ENCODE results near the gene CDH16. TPM values are rescaled to one million over a fixed set of nuclear protein-coding genes. Genes with fewer than 3 reads are reported as not detected.
A peak's percentile ranks its signal among the peaks of the same experiment; 100 is the strongest.

Gene CDH16
- total and polyA plus RNA-seq, 2 of the 13 experiments (the other 11 are each of a cell fraction or from before 2014, with no cell fraction given), result 2.7 to 3.9 TPM

- TF ChIP-seq SP140L (CRISPR knock-in tag; IDR thresholded peaks at IDR 0.05; ENCODE audit: borderline replicate concordance), result 0 out of 2 replicates have a peak, but pooled peaks have one; percentile 46
- TF ChIP-seq HMGXB4 (CRISPR knock-in tag; IDR thresholded peaks at IDR 0.05; ENCODE audit: borderline replicate concordance in 1 of 2, low read depth in 1 of 2), result peak in 1 of 2 experiments; percentile 80; a peak in 3 of 4 replicates
- 0 out of 2 replicates have a peak, but pooled peaks have one; percentile 30 for TF ChIP-seq ZNF691 (CRISPR knock-in tag; IDR thresholded peaks at IDR 0.05; ENCODE audit: borderline replicate concordance, low read depth)
- TF ChIP-seq HOXA7 (CRISPR knock-in tag; IDR thresholded peaks at IDR 0.05), result no peak
- peak; percentile 68; the same call in 1 of the 2 replicates for TF ChIP-seq GATAD2A (CRISPR knock-in tag; IDR thresholded peaks at IDR 0.05)
- TF ChIP-seq SP5 (CRISPR knock-in tag; IDR thresholded peaks at IDR 0.05; ENCODE audit: borderline replicate concordance, low read depth), result peak; percentile 78
- peak; percentile 87 for TF ChIP-seq SMC3 (IDR thresholded peaks at IDR 0.05; ENCODE audit: low read length)
- peak; percentile 58; the same call in 1 of the 2 replicates for TF ChIP-seq SIX1 (CRISPR knock-in tag; IDR thresholded peaks at IDR 0.05; ENCODE audit: borderline replicate concordance)
- 0 out of 2 replicates have a peak, but pooled peaks have one; percentile 21 for TF ChIP-seq MYPOP (CRISPR knock-in tag; IDR thresholded peaks at IDR 0.05)
- 0 out of 2 replicates have a peak, but pooled peaks have one; percentile 8 for TF ChIP-seq ZFP36L1 (CRISPR knock-in tag; IDR thresholded peaks at IDR 0.05)
- peak; percentile 59 for TF ChIP-seq NFYC (CRISPR knock-in tag; IDR thresholded peaks at IDR 0.05)
- TF ChIP-seq CENPBD1 (CRISPR knock-in tag; IDR thresholded peaks at IDR 0.05; ENCODE audit: borderline replicate concordance, low read depth), result no peak
- no peak for TF ChIP-seq ZFP1 (CRISPR knock-in tag; IDR thresholded peaks at IDR 0.05)
- peak; percentile 85 for TF ChIP-seq TEAD3 (CRISPR knock-in tag; optimal IDR thresholded peaks at IDR 0.05; ENCODE audit: borderline replicate concordance)
- TF ChIP-seq SOX13 (IDR thresholded peaks at IDR 0.05), result no peak
- peak in 1 of 2 experiments; percentile 28; a peak in 1 of 4 replicates for TF ChIP-seq SOX13 (CRISPR knock-in tag; conservative IDR thresholded peaks at IDR 0.05 in 1 of 2, IDR thresholded peaks at IDR 0.05 in 1 of 2)
- TF ChIP-seq ZNF580 (CRISPR knock-in tag; IDR thresholded peaks at IDR 0.05; ENCODE audit: borderline replicate concordance, low read depth), result peak; percentile 73; the same call in 1 of the 2 replicates
- TF ChIP-seq ELF3 (CRISPR knock-in tag; IDR thresholded peaks at IDR 0.05), result peak; percentile 54
- 0 out of 2 replicates have a peak, but pooled peaks have one; percentile 3 for TF ChIP-seq HNF4A (CRISPR knock-in tag; IDR thresholded peaks at IDR 0.05)
- 0 out of 2 replicates have a peak, but pooled peaks have one; percentile 18 for TF ChIP-seq RFXAP (CRISPR knock-in tag; IDR thresholded peaks at IDR 0.05; ENCODE audit: borderline replicate concordance)
- TF ChIP-seq ARID3A (IDR thresholded peaks at IDR 0.05; ENCODE audit: low read depth, low read length), result peak; percentile 89
- TF ChIP-seq SMAD1 (CRISPR knock-in tag; IDR thresholded peaks at IDR 0.05; ENCODE audit: borderline replicate concordance, low read depth), result no peak
- peak; percentile 47; the same call in 1 of the 2 replicates for TF ChIP-seq ZNF430 (CRISPR knock-in tag; IDR thresholded peaks at IDR 0.05)
These were observed 28.8 kb upstream of the CDH16 start (continued) for GRCh38 chr16:66947302-66948065.

Measured in HepG2 (cell line).